ENCODE results near the gene AKAP11.

AKAP11 gene

GRCh38 chr13:42337808-42338600, 66.1 kb downstream of the AKAP11 start:
- H3K4me2 ChIP-seq (ENCODE audit: low read length) = no peak overlapping the region
- no peak overlapping the region for H3K9ac ChIP-seq (ENCODE audit: low read depth, low read length)
- H3K27me3 ChIP-seq (ENCODE audit: control insufficient read depth, insufficient read depth, low read length) = peaks cover 14% of the 10 kb centered on the region
- no peak overlapping the region for H3K4me3 ChIP-seq (ENCODE audit: low read length)
- no peaks in the 10 kb centered on the region for H3K9me3 ChIP-seq (replicated peaks; ENCODE audit: low read length)
- no peaks in the 10 kb centered on the region for H3K4me1 ChIP-seq (ENCODE audit: control insufficient read depth, insufficient read depth, low read length)
- H3K36me3 ChIP-seq (ENCODE audit: insufficient read depth, low read length) = no peaks in the 10 kb centered on the region

- no peaks in the 10 kb centered on the region for H3K36me3 ChIP-seq (ENCODE audit: insufficient read depth, low read length)
- H3K4me1 ChIP-seq (ENCODE audit: control insufficient read depth, insufficient read depth, low read length) = no peaks in the 10 kb centered on the region
- no peak overlapping the region for H3K9ac ChIP-seq (ENCODE audit: low read depth, low read length)
- no peak overlapping the region for H3K4me2 ChIP-seq (ENCODE audit: low read length)
- peaks cover 13% of the 10 kb centered on the region for H3K27me3 ChIP-seq (ENCODE audit: control insufficient read depth, insufficient read depth, low read length)
- no peak overlapping the region for H3K4me3 ChIP-seq (ENCODE audit: low read length)
- H3K9me3 ChIP-seq (replicated peaks; ENCODE audit: low read length) = no peaks in the 10 kb centered on the region
These were observed 73.4 kb downstream of the AKAP11 start for GRCh38 chr13:42345367-42345766.

GRCh38 chr13:42348576-42348975, 76.6 kb downstream of the AKAP11 start:
- no peaks in the 10 kb centered on the region for H3K9me3 ChIP-seq (replicated peaks; ENCODE audit: low read length)
- no peaks in the 10 kb centered on the region for H3K36me3 ChIP-seq (ENCODE audit: insufficient read depth, low read length)
- no peaks in the 10 kb centered on the region for H3K4me1 ChIP-seq (ENCODE audit: control insufficient read depth, insufficient read depth, low read length)
- H3K9ac ChIP-seq (ENCODE audit: low read depth, low read length) = no peak overlapping the region
- H3K4me2 ChIP-seq (ENCODE audit: low read length) = no peak overlapping the region
- H3K4me3 ChIP-seq (ENCODE audit: low read length) = no peak overlapping the region
- H3K27me3 ChIP-seq (ENCODE audit: control insufficient read depth, insufficient read depth, low read length) = peaks cover 16% of the 10 kb centered on the region

GRCh38 chr13:42350141-42350540, 78.2 kb downstream of the AKAP11 start:
- H3K36me3 ChIP-seq (ENCODE audit: insufficient read depth, low read length) = no peaks in the 10 kb centered on the region
- H3K4me3 ChIP-seq (ENCODE audit: low read length) = no peak overlapping the region
- no peak overlapping the region for H3K4me2 ChIP-seq (ENCODE audit: low read length)
- H3K9me3 ChIP-seq (replicated peaks; ENCODE audit: low read length) = no peaks in the 10 kb centered on the region
- H3K27me3 ChIP-seq (ENCODE audit: control insufficient read depth, insufficient read depth, low read length) = peaks cover 16% of the 10 kb centered on the region
- peaks cover 9% of the 10 kb centered on the region for H3K4me1 ChIP-seq (ENCODE audit: control insufficient read depth, insufficient read depth, low read length)
- H3K9ac ChIP-seq (ENCODE audit: low read depth, low read length) = no peak overlapping the region

- Histone ChIP-seq H3K4me2 (ENCODE audit: low read length) (no peak overlapping the region), H3K4me1 (ENCODE audit: control insufficient read depth, insufficient read depth, low read length) (peaks cover 9% of the 10 kb centered on the region), H3K9ac (ENCODE audit: low read depth, low read length) (no peak overlapping the region), H3K9me3 (replicated peaks; ENCODE audit: low read length) (no peaks in the 10 kb centered on the region), H3K36me3 (ENCODE audit: insufficient read depth, low read length) (no peaks in the 10 kb centered on the region), H3K27me3 (ENCODE audit: control insufficient read depth, insufficient read depth, low read length) (peaks cover 15% of the 10 kb centered on the region), H3K4me3 (ENCODE audit: low read length) (no peak overlapping the region)
These were observed 82.5 kb downstream of the AKAP11 start for GRCh38 chr13:42354241-42355091.

- no peaks in the 10 kb centered on the region for H3K36me3 ChIP-seq (ENCODE audit: insufficient read depth, low read length)
- H3K4me3 ChIP-seq (ENCODE audit: low read length) = no peak overlapping the region
- no peaks in the 10 kb centered on the region for H3K9me3 ChIP-seq (replicated peaks; ENCODE audit: low read length)
- peaks cover 9% of the 10 kb centered on the region for H3K4me1 ChIP-seq (ENCODE audit: control insufficient read depth, insufficient read depth, low read length)
- no peak overlapping the region for H3K4me2 ChIP-seq (ENCODE audit: low read length)
- H3K9ac ChIP-seq (ENCODE audit: low read depth, low read length) = no peak overlapping the region
- peaks cover 12% of the 10 kb centered on the region for H3K27me3 ChIP-seq (ENCODE audit: control insufficient read depth, insufficient read depth, low read length)
These were observed 83.1 kb downstream of the AKAP11 start for GRCh38 chr13:42355092-42355485.

GRCh38 chr13:42355491-42356183, 83.7 kb downstream of the AKAP11 start:
- Histone ChIP-seq H3K4me2 (ENCODE audit: low read length) (no peak overlapping the region), H3K27me3 (ENCODE audit: control insufficient read depth, insufficient read depth, low read length) (peaks cover 12% of the 10 kb centered on the region), H3K9ac (ENCODE audit: low read depth, low read length) (no peak overlapping the region), H3K9me3 (replicated peaks; ENCODE audit: low read length) (no peaks in the 10 kb centered on the region), H3K36me3 (ENCODE audit: insufficient read depth, low read length) (no peaks in the 10 kb centered on the region), H3K4me3 (ENCODE audit: low read length) (no peak overlapping the region), H3K4me1 (ENCODE audit: control insufficient read depth, insufficient read depth, low read length) (peaks cover 9% of the 10 kb centered on the region)

- H3K4me2 ChIP-seq (ENCODE audit: low read length) = no peak overlapping the region
- H3K4me1 ChIP-seq (ENCODE audit: control insufficient read depth, insufficient read depth, low read length) = peaks cover 9% of the 10 kb centered on the region
- H3K9me3 ChIP-seq (replicated peaks; ENCODE audit: low read length) = no peaks in the 10 kb centered on the region
- H3K27me3 ChIP-seq (ENCODE audit: control insufficient read depth, insufficient read depth, low read length) = peaks cover 9% of the 10 kb centered on the region
- no peak overlapping the region for H3K4me3 ChIP-seq (ENCODE audit: low read length)
- H3K9ac ChIP-seq (ENCODE audit: low read depth, low read length) = no peak overlapping the region
- no peaks in the 10 kb centered on the region for H3K36me3 ChIP-seq (ENCODE audit: insufficient read depth, low read length)
These were observed 84.2 kb downstream of the AKAP11 start for GRCh38 chr13:42356184-42356575.

- Histone ChIP-seq H3K9me3 (replicated peaks; ENCODE audit: low read length) (no peaks in the 10 kb centered on the region), H3K9ac (ENCODE audit: low read depth, low read length) (no peak overlapping the region), H3K27me3 (ENCODE audit: control insufficient read depth, insufficient read depth, low read length) (peaks cover 5% of the 10 kb centered on the region), H3K4me2 (ENCODE audit: low read length) (no peak overlapping the region), H3K4me3 (ENCODE audit: low read length) (no peak overlapping the region), H3K4me1 (ENCODE audit: control insufficient read depth, insufficient read depth, low read length) (peaks cover 11% of the 10 kb centered on the region), H3K36me3 (ENCODE audit: insufficient read depth, low read length) (no peaks in the 10 kb centered on the region)
These were observed 88.2 kb downstream of the AKAP11 start for GRCh38 chr13:42360046-42360574.

- no peak overlapping the region for H3K9ac ChIP-seq (ENCODE audit: low read depth, low read length)
- H3K4me2 ChIP-seq (ENCODE audit: low read length) = no peak overlapping the region
- no peaks in the 10 kb centered on the region for H3K36me3 ChIP-seq (ENCODE audit: insufficient read depth, low read length)
- no peak overlapping the region for H3K4me3 ChIP-seq (ENCODE audit: low read length)
- no peaks in the 10 kb centered on the region for H3K27me3 ChIP-seq (ENCODE audit: control insufficient read depth, insufficient read depth, low read length)
- no peaks in the 10 kb centered on the region for H3K9me3 ChIP-seq (replicated peaks; ENCODE audit: low read length)
- peaks cover 10% of the 10 kb centered on the region for H3K4me1 ChIP-seq (ENCODE audit: control insufficient read depth, insufficient read depth, low read length)
These were observed 89.7 kb downstream of the AKAP11 start for GRCh38 chr13:42361701-42362100.

- no peaks in the 10 kb centered on the region for H3K27me3 ChIP-seq (ENCODE audit: control insufficient read depth, insufficient read depth, low read length)
- H3K9ac ChIP-seq (ENCODE audit: low read depth, low read length) = no peak overlapping the region
- H3K9me3 ChIP-seq (replicated peaks; ENCODE audit: low read length) = no peaks in the 10 kb centered on the region
- H3K4me2 ChIP-seq (ENCODE audit: low read length) = peak overlapping the region; percentile 33
- no peak overlapping the region for H3K4me3 ChIP-seq (ENCODE audit: low read length)
- H3K4me1 ChIP-seq (ENCODE audit: control insufficient read depth, insufficient read depth, low read length) = peaks cover 10% of the 10 kb centered on the region
- H3K36me3 ChIP-seq (ENCODE audit: insufficient read depth, low read length) = no peaks in the 10 kb centered on the region
These were observed 92.1 kb downstream of the AKAP11 start for GRCh38 chr13:42363941-42364612.

Data from skeletal muscle satellite cell (primary cell).